Activated CD8-positive, alpha-beta memory T cell treated with anti-CD3 and anti-CD28 coated beads, Interleukin-2, amount 10 ng/mL, durations not matched to agents 7 days and 5 days (primary cell): Measurements from ENCODE around the gene KCNH4. TPM values are rescaled to one million over a fixed set of nuclear protein-coding genes. Genes with fewer than 3 reads are reported as not detected.

Experiments
- ATAC-seq: fragments of 150-1000 bp; cut with Tn5 transposase; one replicate; pipeline ENCODE4 v1.10.0; 2021; ENCODE audit warnings: moderate library complexity
- CTCF ChIA-PET: fragments of 350-600 bp; sonication (Branson Sonifier 250); formaldehyde crosslinking; loops from one replicate; lab custom pipeline; 2021; ENCODE audit warnings: antibody characterized with exemption; lab: Charles Lee
- DNase-seq: peaks from one replicate; pipeline ENCODE4 v3.0.0-alpha.2; 2020
- H3K27ac Mint-ChIP-seq: one replicate; pipeline ENCODE4 v1.8.0; 2021; ENCODE audit warnings: mild to moderate bottlenecking, mixed read lengths
- H3K27me3 Mint-ChIP-seq: one replicate; pipeline ENCODE4 v1.8.0; 2021; ENCODE audit warnings: mixed read lengths
- H3K36me3 Mint-ChIP-seq: one replicate; pipeline ENCODE4 v1.8.0; 2021; ENCODE audit warnings: mild to moderate bottlenecking, mixed read lengths
- H3K4me1 Mint-ChIP-seq: one replicate; pipeline ENCODE4 v1.8.0; 2021; ENCODE audit warnings: mixed read lengths
- H3K4me3 Mint-ChIP-seq: one replicate; pipeline ENCODE4 v1.8.0; 2021; ENCODE audit warnings: mild to moderate bottlenecking, moderate library complexity, mixed read lengths
- H3K9me3 Mint-ChIP-seq: one replicate; pipeline ENCODE4 v1.8.0; 2022; ENCODE audit warnings: low read depth, mixed read lengths
- total RNA-seq, 2 experiments: library from RNA; stranded (reverse); gene quantifications; one replicate each; pipeline ENCODE4 v1.2.3, GENCODE V29; 2021

KCNH4 gene
- total RNA-seq, 2 experiments from 2014 or later: 0.09 to 0.56 TPM

GRCh38 chr17:42135664-42136653 is 45.0 kb downstream of the KCNH4 start:
- no peak for DNase-seq

GRCh38 chr17:42135151-42135550 is 45.8 kb downstream of the KCNH4 start:
- Mint-ChIP-seq H3K27me3 (no peaks in the 10 kb centered on the region), H3K4me3 (no peak overlapping the region), H3K4me1 (peaks cover 54% of the 10 kb centered on the region), H3K27ac (no peak overlapping the region), H3K36me3 (peaks cover 16% of the 10 kb centered on the region), H3K9me3 (no peaks in the 10 kb centered on the region)
- ATAC-seq (no peak), DNase-seq (no peak)
- CTCF ChIA-PET: interaction anchor here (1.1 to 4.8 kb wide), 2 partner anchors 44 to 46 kb away, joined by 3 to 16 read pairs; partner anchors contain the start of gene KCNH4

More at GRCh38 chr17:42135664-42136653, 45.0 kb downstream of the KCNH4 start:
- no peaks in the 10 kb centered on the region for H3K9me3 Mint-ChIP-seq
- H3K4me1 Mint-ChIP-seq: peaks cover 51% of the 10 kb centered on the region
- no peak overlapping the region for H3K4me3 Mint-ChIP-seq
- ATAC-seq: no peak
- CTCF ChIA-PET: interaction anchor here (0.5 to 4.8 kb wide), 7 partner anchors 17 to 190 kb away, joined by 3 to 16 read pairs (median 3); partner anchors contain the start of gene KCNH4
- H3K27me3 Mint-ChIP-seq: no peaks in the 10 kb centered on the region
- peak overlapping the region; percentile 65 for H3K27ac Mint-ChIP-seq
- peaks cover 11% of the 10 kb centered on the region for H3K36me3 Mint-ChIP-seq

GRCh38 chr17:42133461-42134041 is 47.4 kb downstream of the KCNH4 start:
- Mint-ChIP-seq H3K4me3 (no peak overlapping the region), H3K4me1 (peaks cover 51% of the 10 kb centered on the region), H3K9me3 (no peaks in the 10 kb centered on the region), H3K27me3 (no peaks in the 10 kb centered on the region), H3K27ac (peak overlapping the region; percentile 72), H3K36me3 (peaks cover 19% of the 10 kb centered on the region)
- CTCF ChIA-PET: interaction anchor here (0.7 to 4.8 kb wide), 4 partner anchors 13 to 48 kb away, joined by 3 to 16 read pairs (median 4); partner anchors contain the start of gene KCNH4
- peak; percentile 53 for ATAC-seq
- no peak for DNase-seq

- Mint-ChIP-seq H3K27ac (peak overlapping the region; percentile 72), H3K9me3 (no peaks in the 10 kb centered on the region), H3K4me3 (no peak overlapping the region), H3K4me1 (peaks cover 52% of the 10 kb centered on the region), H3K27me3 (no peaks in the 10 kb centered on the region), H3K36me3 (peaks cover 24% of the 10 kb centered on the region)
- ATAC-seq: peak; percentile 61
- CTCF ChIA-PET: interaction anchor here (0.7 to 4.8 kb wide), 2 partner anchors 13 to 48 kb away, joined by 4 to 16 read pairs; partner anchors contain the start of gene KCNH4
- DNase-seq: no peak
These were observed 48.0 kb downstream of the KCNH4 start for GRCh38 chr17:42132941-42133340.

- Mint-ChIP-seq H3K27ac (peak overlapping the region; percentile 11), H3K9me3 (no peaks in the 10 kb centered on the region), H3K4me1 (peaks cover 52% of the 10 kb centered on the region), H3K27me3 (no peaks in the 10 kb centered on the region), H3K36me3 (peaks cover 26% of the 10 kb centered on the region), H3K4me3 (no peak overlapping the region)
- ATAC-seq: no peak
- CTCF ChIA-PET: interaction anchor here (0.7 to 4.8 kb wide), 3 partner anchors 47 to 274 kb away, joined by 3 to 16 read pairs (median 3); partner anchors contain the start of gene KCNH4
- no peak for DNase-seq
These were observed 48.9 kb downstream of the KCNH4 start for GRCh38 chr17:42131981-42132432.

- H3K27me3 Mint-ChIP-seq: no peaks in the 10 kb centered on the region
- H3K27ac Mint-ChIP-seq: peak overlapping the region; percentile 41
- H3K4me1 Mint-ChIP-seq: peaks cover 48% of the 10 kb centered on the region
- DNase-seq: no peak
- peaks cover 26% of the 10 kb centered on the region for H3K36me3 Mint-ChIP-seq
- CTCF ChIA-PET: interaction anchor here (0.7 to 1.0 kb wide), 3 partner anchors 48 to 275 kb away, joined by 3 to 4 read pairs (median 3); no protein-coding TSS in a partner anchor
- H3K4me3 Mint-ChIP-seq: no peak overlapping the region
- no peak for ATAC-seq
- no peaks in the 10 kb centered on the region for H3K9me3 Mint-ChIP-seq
These were observed 49.7 kb downstream of the KCNH4 start for GRCh38 chr17:42131232-42131631.

- H3K36me3 Mint-ChIP-seq: peaks cover 27% of the 10 kb centered on the region
- ATAC-seq (no peak), DNase-seq (no peak)
- peaks cover 40% of the 10 kb centered on the region for H3K4me1 Mint-ChIP-seq
- CTCF ChIA-PET: interaction anchor here (0.9 to 1.3 kb wide), 3 partner anchors 10 to 88 kb away, joined by 3 to 4 read pairs (median 4); no protein-coding TSS in a partner anchor
- H3K27ac Mint-ChIP-seq: peak overlapping the region; percentile 38
- no peak overlapping the region for H3K4me3 Mint-ChIP-seq
- no peaks in the 10 kb centered on the region for H3K27me3 Mint-ChIP-seq
- no peaks in the 10 kb centered on the region for H3K9me3 Mint-ChIP-seq
These were observed 50.5 kb downstream of the KCNH4 start for GRCh38 chr17:42130310-42130936.

- ATAC-seq: no peak
- Mint-ChIP-seq H3K27me3 (no peaks in the 10 kb centered on the region), H3K36me3 (peaks cover 31% of the 10 kb centered on the region), H3K27ac (no peak overlapping the region), H3K4me1 (peaks cover 33% of the 10 kb centered on the region), H3K4me3 (no peak overlapping the region), H3K9me3 (no peaks in the 10 kb centered on the region)
- DNase-seq: no peak
- CTCF ChIA-PET: interaction anchor here (1.0 to 1.3 kb wide), 3 partner anchors 9 to 50 kb away, joined by 3 to 4 read pairs (median 4); no protein-coding TSS in a partner anchor
These were observed 51.7 kb downstream of the KCNH4 start for GRCh38 chr17:42129109-42129837.

- H3K27ac Mint-ChIP-seq: no peak overlapping the region
- peaks cover 33% of the 10 kb centered on the region for H3K36me3 Mint-ChIP-seq
- no peak overlapping the region for H3K4me3 Mint-ChIP-seq
- no peaks in the 10 kb centered on the region for H3K9me3 Mint-ChIP-seq
- H3K4me1 Mint-ChIP-seq: peaks cover 15% of the 10 kb centered on the region
- H3K27me3 Mint-ChIP-seq: no peaks in the 10 kb centered on the region
- no peak for ATAC-seq
- DNase-seq: no peak
- CTCF ChIA-PET: no interaction called here
These were observed 53.5 kb downstream of the KCNH4 start for GRCh38 chr17:42127414-42127813.

- peaks cover 33% of the 10 kb centered on the region for H3K36me3 Mint-ChIP-seq
- H3K4me3 Mint-ChIP-seq: no peak overlapping the region
- H3K4me1 Mint-ChIP-seq: peaks cover 10% of the 10 kb centered on the region
- ATAC-seq (no peak), DNase-seq (no peak)
- H3K9me3 Mint-ChIP-seq: no peaks in the 10 kb centered on the region
- H3K27me3 Mint-ChIP-seq: no peaks in the 10 kb centered on the region
- CTCF ChIA-PET: no interaction called here
- H3K27ac Mint-ChIP-seq: peak overlapping the region; percentile 18
These were observed 54.1 kb downstream of the KCNH4 start for GRCh38 chr17:42126836-42127235.

GRCh38 chr17:42125565-42125964 is 55.4 kb downstream of the KCNH4 start:
- Mint-ChIP-seq H3K27me3 (no peaks in the 10 kb centered on the region), H3K4me1 (peaks cover 7% of the 10 kb centered on the region), H3K27ac (no peak overlapping the region), H3K4me3 (no peak overlapping the region), H3K9me3 (no peaks in the 10 kb centered on the region), H3K36me3 (peaks cover 28% of the 10 kb centered on the region)
- ATAC-seq (no peak), DNase-seq (no peak)
- CTCF ChIA-PET: no interaction called here

- no peak overlapping the region for H3K4me3 Mint-ChIP-seq
- H3K27ac Mint-ChIP-seq: no peak overlapping the region
- H3K36me3 Mint-ChIP-seq: peaks cover 22% of the 10 kb centered on the region
- ATAC-seq (no peak), DNase-seq (no peak)
- H3K9me3 Mint-ChIP-seq: no peaks in the 10 kb centered on the region
- no peaks in the 10 kb centered on the region for H3K27me3 Mint-ChIP-seq
- CTCF ChIA-PET: interaction anchor here (1.0 to 1.1 kb wide), 2 partner anchors 101 to 282 kb away, joined by 3 read pairs; no protein-coding TSS in a partner anchor
- peaks cover 17% of the 10 kb centered on the region for H3K4me1 Mint-ChIP-seq
These were observed 56.7 kb downstream of the KCNH4 start for GRCh38 chr17:42124256-42124655.
